DND-41 (cell line): ENCODE data around the gene PIEZO1.

Source experiments
- CTCF ChIP-seq: IDR thresholded peaks from 2 replicates; pipeline ENCODE4 v1.5.1; 2012; ENCODE audit warnings: borderline replicate concordance, low read length, moderate library complexity, mild to moderate bottlenecking; ENCODE audit not compliant: poor library complexity, severe bottlenecking; ENCODE audit errors: extremely low read depth
- EZH2 ChIP-seq: IDR thresholded peaks from 3 replicates; pipeline ENCODE4 v1.6.1; 2012; ENCODE audit warnings: borderline replicate concordance, low read depth, mild to moderate bottlenecking, moderate library complexity, low read length, inconsistent platforms; ENCODE audit not compliant: severe bottlenecking

DNA sequence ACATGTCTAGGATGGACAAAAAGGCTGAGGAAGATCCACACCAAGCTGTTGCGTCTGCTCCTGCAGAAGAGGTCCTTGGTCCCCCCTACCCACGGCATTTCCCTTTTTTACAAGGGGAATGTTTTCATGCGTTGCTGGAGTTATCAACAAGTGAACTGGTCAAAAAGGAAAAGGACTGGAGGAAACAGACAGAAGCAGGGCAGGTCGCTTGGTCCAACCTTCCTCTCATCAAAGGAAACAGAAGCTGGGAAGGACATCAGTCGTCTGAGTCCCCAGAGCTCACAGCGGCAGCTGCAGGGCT lies 26.1 kb downstream of the PIEZO1 start:
- TF ChIP-seq EZH2, result no peak
- no peak for TF ChIP-seq CTCF
